Measurements from ENCODE around the gene CEP112. TPM values are rescaled to one million over a fixed set of nuclear protein-coding genes. Genes with fewer than 3 reads are reported as not detected.

Gene CEP112
- total RNA-seq, 6 donors from 2014 or later: 14.3 to 70.2 (median 31.0) TPM

GRCh38 chr17:65703891-65704290 is 488.0 kb downstream of the CEP112 start:
- DNase-seq: no peak
- H3K27me3 ChIP-seq: no peaks in the 10 kb centered on the region
- WGBS, 2 donors: 88 to 94% methylated on average over 9 of the region's 9 CpGs
- ATAC-seq (ENCODE audit: low FRiP score in 2 of 2): no peak
- peaks cover 0 to 1% (median under 1%) of the 10 kb centered on the region in 4 donors for H3K4me1 ChIP-seq
- no peaks in the 10 kb centered on the region for H3K36me3 ChIP-seq
- no peak for TF ChIP-seq POLR2AphosphoS5 (IDR thresholded peaks at IDR 0.05)
- no peak for TF ChIP-seq POLR2A (IDR thresholded peaks at IDR 0.05)
- TF ChIP-seq CTCF (IDR thresholded peaks at IDR 0.05): no peak
- no peak for TF ChIP-seq EP300 (IDR thresholded peaks at IDR 0.05)
- H3K9me3 ChIP-seq: no peaks in the 10 kb centered on the region
- H3K27ac ChIP-seq: no peak overlapping the region
- no peak overlapping the region for H3K4me3 ChIP-seq

GRCh38 chr17:65699459-65699858 is 492.5 kb downstream of the CEP112 start:
- DNase-seq: no peak
- Histone ChIP-seq H3K27ac (no peak overlapping the region), H3K27me3 (no peaks in the 10 kb centered on the region), H3K4me1 (peaks cover 0 to 8% (median 3%) of the 10 kb centered on the region in 4 donors), H3K36me3 (no peaks in the 10 kb centered on the region), H3K4me3 (no peak overlapping the region), H3K9me3 (no peaks in the 10 kb centered on the region)
- TF ChIP-seq EP300 (IDR thresholded peaks at IDR 0.05) (no peak), CTCF (IDR thresholded peaks at IDR 0.05) (no peak)
- no peak for ATAC-seq (ENCODE audit: low FRiP score in 2 of 2)
- 72 to 88% methylated on average over 5 of the region's 5 CpGs for WGBS, 2 donors

GRCh38 chr17:65698381-65699061 is 493.4 kb downstream of the CEP112 start:
- H3K36me3 ChIP-seq: no peaks in the 10 kb centered on the region
- WGBS, 2 donors: 32 to 41% methylated on average over 11 of the region's 11 CpGs
- DNase-seq (no peak), ATAC-seq (ENCODE audit: low FRiP score in 2 of 2) (peak in 1 of 2 donors; percentile 62)
- H3K27ac ChIP-seq: peak overlapping the region in 1 of 4 donors; percentile 36
- H3K4me1 ChIP-seq: peaks cover 0 to 8% (median 3%) of the 10 kb centered on the region in 4 donors
- TF ChIP-seq POLR2AphosphoS5 (IDR thresholded peaks at IDR 0.05): no peak
- no peak for TF ChIP-seq EP300 (IDR thresholded peaks at IDR 0.05)
- TF ChIP-seq POLR2A (IDR thresholded peaks at IDR 0.05): no peak
- no peak for TF ChIP-seq CTCF (IDR thresholded peaks at IDR 0.05)
- no peaks in the 10 kb centered on the region for H3K9me3 ChIP-seq
- H3K4me3 ChIP-seq: no peak overlapping the region
- H3K27me3 ChIP-seq: no peaks in the 10 kb centered on the region

GRCh38 chr17:65697661-65698060 is 494.3 kb downstream of the CEP112 start:
- TF ChIP-seq POLR2AphosphoS5 (IDR thresholded peaks at IDR 0.05): no peak
- TF ChIP-seq CTCF (IDR thresholded peaks at IDR 0.05): no peak
- no peak for TF ChIP-seq POLR2A (IDR thresholded peaks at IDR 0.05)
- TF ChIP-seq EP300 (IDR thresholded peaks at IDR 0.05): no peak
- peaks cover 0 to 8% (median 3%) of the 10 kb centered on the region in 4 donors for H3K4me1 ChIP-seq
- H3K36me3 ChIP-seq: no peaks in the 10 kb centered on the region
- DNase-seq (no peak), ATAC-seq (ENCODE audit: low FRiP score in 2 of 2) (no peak)
- no peak overlapping the region for H3K4me3 ChIP-seq
- no peaks in the 10 kb centered on the region for H3K9me3 ChIP-seq
- H3K27ac ChIP-seq: no peak overlapping the region
- H3K27me3 ChIP-seq: no peaks in the 10 kb centered on the region
- 74 to 79% methylated on average over 4 of the region's 4 CpGs for WGBS, 2 donors
